Measurements from ENCODE around the gene PSAP.

Gene PSAP

DNA sequence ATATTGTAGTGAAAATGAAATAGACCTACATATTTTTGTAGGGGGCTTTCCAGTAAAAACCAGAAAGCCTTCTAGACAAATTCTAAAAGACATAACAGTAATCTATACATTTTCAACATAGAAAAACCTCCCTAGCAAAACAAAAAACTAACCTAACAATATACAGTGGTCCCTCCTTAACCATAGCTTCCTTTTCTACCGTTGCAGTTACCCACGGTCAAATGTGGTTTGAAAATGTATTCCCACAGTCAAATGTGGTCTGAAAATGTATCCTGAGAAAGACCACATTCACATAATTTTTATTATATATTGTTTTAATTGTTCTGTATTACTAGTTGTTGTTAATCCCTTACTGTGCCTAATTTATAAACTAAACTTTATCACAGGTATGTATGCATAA is 6.4 kb downstream of the PSAP start:
- no peak for DNase-seq (ENCODE audit: low read depth)

DNA sequence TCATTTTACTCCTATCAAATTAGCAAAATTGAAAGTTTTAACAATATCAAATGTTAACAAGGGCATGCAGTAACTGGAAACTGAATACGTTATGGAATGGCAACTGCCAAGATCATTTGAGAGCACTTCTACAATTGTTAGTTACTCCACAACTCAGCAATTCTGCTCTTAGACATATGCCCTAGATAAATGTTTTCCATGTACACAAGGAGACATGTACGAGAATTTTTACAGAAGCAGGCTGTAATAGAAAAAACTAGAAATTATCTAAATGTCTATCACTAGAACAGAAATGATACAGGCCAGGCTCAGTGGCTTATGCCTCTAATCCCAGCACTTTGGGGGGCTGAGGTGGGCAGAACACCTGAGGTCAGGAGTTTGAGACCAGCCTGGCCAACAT is 7.0 kb downstream of the PSAP start:
- DNase-seq (ENCODE audit: low read depth) = no peak

DNA sequence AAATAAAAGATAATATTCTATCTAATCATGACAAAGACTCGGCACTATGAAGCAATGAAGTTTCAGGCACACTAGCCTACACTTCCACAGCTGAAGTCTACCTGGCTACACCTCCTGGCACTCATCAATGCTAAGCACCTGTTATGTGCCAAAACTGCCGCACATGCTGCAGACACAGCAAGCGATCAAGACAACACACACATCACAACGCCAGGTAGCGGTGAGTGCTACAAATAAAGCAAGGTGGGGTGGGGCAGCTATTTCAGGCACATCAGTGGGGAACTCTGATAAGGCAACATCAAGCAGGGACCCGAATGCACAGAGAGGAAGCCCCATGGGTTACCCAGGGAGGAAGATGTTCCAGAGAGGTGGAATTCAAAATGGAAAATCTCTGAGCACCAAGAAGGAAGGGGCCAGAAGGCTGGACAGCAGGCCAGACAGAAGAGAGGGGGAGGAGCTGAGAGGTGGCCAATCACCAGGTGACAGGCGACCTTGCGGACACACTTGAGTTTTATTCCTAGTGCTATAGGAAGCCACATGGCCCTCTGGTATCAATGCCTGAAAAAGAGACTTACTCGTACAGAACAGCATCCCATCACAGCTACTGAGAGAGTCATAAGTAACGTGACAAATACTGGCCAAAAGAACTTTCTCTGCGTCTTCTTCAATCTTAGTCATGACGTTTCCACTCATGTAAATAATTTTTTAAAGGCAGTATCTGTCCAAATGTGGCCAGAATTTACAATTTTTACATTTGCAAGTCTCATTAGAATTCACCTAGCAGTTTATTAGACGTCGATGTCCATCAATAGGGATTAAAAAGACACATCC is 8.0 kb downstream of the PSAP start:
- DNase-seq (ENCODE audit: low read depth) = no peak

DNA sequence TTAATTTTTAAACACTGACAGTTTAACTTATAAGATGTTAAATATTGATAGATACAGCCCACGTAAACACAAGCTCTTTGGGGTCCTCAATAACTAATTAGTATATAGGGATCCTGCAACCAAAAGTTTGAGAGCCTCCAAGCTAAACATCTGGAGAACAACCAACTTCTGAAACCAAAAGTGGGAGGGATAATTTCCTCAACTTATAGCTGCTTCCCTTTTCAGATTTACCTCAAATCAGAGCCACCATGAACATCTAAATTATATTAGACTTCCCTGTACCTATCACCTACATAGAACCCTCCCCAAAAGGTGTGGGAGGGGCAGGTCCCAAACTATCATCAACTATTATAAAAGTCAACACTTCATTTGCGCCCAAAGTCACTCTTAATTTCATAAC is 8.6 kb downstream of the PSAP start:
- DNase-seq (ENCODE audit: low read depth) = no peak

DNA sequence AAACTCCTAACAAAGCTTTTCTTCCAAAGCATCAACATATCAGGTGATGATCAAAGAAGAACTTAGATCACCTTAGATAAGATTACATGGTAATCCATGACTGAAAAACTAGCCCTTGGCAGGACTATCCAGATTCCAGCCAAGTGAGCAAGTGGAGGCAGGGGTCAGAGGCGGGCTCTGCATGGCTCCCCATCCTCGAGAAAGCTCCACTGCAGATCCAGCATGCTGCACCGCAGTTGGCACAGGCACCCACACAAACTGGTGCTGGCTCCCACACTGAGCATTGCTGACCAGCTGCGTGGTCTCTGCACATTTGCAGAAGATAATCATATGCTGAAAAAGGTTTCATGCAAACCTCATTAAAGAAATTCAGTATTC is 10.1 kb downstream of the PSAP start:
- no peak for DNase-seq (ENCODE audit: low read depth)

DNA sequence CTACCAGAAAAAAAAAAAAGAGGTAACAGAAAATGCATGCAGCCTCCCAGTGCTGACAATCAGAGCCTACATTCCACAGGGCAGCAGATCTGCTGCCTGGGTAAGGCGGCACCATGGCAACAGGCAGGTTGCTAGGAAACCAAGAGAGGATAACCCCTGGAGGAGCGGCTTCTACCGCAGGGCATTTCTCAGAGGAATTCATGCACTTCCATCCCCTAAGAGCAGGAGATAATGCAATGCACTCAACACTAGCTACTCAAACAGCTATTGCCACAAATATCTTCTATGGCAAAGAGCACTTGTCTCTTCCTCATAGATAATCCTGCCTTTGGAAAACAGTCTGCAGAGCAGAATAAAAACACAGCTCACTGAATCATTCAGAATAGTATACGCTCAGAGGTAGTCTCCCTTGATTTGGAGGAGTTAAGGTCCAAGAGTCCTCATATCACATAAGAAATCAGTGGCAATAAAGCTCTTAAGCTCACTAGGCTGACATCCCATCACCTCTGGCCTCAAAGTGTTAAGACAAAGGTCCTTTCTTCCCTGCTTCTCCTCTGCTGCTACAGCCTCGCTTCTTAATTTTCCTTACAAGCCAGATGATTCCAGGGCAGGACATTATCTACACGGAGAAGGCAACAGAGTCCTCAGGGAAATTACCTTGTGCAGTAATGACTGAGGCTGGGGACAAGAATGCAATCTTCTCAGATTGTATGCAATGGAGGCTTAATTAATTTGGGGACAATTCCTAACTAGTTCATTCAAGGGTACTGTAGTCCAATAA is 10.7 kb downstream of the PSAP start:
- no peak for DNase-seq (ENCODE audit: low read depth)

DNA sequence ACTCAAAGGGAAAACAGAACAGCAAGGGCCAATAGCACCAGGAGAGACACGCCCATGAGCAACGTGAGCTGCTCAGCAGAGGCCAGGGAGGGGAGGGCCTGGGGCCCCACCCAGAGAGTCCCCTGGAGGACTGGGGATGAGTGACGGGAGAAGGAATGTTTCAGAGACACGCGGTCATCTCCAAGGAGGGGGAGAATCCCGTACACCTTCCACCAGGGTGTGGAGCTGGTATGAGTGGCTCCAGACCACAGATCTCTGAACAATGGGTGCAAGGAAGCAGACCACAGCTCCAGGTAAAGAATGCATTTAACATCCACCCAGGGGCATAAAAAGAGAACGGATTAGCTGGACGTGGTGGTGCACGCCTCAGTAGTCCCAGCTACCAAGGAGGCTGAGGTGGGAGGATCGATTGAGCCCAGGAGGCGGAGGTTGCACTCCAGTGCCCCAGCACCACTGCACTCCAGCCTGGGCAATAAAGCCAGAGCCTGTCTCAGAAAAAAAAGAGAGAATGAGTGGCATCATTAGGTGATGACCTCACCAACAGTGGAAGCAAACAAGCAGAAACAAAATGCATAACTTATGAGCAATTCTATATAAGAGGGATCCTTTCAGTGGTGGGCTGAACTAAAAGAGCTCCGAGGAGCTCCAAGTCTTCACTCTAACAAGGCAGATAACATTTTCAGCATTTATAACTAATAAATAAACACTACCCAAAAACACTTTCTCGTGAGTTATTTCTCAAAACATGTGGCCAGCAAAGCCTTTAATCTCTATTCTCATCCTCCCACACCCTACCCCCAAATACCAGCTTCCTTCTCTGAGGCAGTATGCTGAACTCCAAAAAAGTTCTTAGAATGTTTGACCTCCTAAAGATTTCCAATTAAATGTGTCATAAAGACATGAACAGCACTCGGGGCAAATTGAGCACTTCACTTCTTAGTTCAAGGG is 12.5 kb downstream of the PSAP start:
- no peak for DNase-seq (ENCODE audit: low read depth)

DNA sequence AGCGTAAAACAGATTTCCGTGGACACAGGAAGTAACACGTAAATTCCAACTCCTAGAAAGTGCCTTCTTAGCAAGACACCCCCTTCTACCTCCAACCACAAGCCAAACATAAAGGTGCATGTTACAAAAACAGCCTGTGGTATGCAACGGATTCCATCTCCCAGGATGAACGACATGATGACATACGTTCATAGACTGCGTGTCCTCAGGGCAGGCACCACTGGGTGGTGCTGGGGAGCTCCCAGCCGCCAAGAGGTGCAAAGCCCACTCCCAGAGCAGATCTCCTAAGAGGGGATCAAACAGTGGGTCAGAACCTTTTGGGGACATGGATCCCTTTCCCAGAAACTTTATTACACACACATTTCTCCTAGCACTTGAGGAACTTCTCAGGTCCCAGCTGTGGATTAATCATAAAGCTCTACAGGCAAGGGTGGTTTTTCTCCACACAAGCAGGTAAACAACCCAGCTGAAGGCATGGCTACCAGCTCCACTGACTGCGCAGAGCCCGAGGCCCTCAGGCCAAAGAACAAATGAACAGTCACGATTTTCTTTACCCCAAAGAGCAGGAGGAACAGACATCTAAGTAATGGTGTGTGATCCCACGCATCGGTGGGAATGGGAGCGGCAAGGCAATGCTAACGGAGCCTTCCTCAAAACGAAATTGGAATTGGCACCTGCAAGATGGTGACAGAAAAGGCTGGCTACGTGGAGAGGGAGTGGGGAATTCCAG is 13.8 kb downstream of the PSAP start:
- no peak for DNase-seq (ENCODE audit: low read depth)

DNA sequence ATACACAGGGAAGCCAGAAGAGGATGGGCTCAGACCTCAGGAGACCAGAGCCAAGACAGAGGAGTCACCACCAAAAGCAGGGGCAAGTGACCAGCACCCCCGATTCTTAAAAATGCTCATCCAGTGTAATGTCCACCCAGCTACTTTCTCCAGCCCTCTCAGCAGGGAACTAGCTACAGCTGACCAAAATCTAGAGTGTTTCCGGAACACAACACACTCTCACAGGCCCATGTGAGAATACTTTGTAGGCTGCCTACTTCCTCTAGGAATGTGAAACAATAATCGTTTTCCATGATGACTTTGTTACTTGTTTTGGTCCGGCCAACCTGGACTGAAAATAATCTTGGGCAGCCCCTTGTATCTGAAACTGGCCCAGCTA is 14.5 kb downstream of the PSAP start:
- no peak for DNase-seq (ENCODE audit: low read depth)

DNA sequence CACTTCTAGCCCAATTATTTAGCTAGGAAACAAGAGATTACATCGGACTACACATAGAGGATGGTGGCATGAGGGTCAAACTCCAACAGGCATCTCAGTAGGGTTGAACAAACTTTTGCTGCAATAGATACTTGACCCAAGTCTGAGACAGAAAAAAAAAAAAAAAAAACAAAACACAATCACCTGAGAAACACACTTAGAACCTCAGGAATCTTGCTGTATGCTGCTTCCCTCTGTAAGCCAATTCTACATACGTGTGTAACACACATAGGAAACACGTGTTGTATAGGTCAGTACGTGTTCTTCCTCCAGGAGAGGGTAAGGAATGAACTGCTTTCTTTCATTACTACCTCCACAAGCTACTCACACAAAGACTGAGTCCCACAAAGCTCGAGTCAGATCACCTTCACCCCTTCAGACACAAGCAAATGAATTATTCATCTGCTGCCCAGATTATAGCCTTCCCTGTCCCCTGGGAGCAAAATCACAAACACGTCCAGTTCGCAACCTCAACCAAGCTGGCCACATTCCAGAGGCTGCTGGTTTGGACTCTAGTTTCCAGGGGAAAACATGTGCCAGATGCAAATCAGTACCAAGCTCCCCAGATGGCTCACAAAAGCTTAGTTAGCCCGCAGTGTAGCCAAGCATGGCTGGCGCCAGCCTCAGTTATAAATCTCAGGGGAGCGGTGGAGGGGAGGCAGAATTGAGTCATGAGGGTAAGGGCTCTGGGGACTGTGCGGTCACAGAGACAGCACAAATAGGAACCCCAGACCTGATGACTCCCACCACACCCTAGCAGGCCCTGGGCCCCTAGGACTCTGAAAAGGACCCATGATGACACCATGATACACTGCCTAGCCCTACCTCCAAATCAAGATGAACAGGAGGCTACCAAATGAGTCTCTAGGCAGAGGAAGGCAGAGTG is 15.1 kb downstream of the PSAP start:
- DNase-seq (ENCODE audit: low read depth) = no peak

DNA sequence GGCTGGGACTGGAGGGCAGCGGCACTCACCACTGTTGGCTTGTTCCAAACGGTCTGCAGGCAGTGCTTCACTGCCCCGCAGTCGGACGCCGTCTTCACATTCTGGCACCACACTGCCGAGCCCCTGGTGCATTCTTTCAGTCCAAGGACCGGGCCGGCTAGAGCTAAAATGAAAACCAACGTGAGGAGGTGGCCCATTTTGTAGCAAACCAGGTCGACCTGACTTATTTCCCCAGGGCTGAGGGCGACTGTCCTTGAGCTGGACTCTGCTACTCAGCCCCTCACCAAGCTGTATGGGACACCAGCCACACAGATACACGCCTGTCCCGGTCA is 16.7 kb downstream of the PSAP start:
- no peak for DNase-seq (ENCODE audit: low read depth)

DNA sequence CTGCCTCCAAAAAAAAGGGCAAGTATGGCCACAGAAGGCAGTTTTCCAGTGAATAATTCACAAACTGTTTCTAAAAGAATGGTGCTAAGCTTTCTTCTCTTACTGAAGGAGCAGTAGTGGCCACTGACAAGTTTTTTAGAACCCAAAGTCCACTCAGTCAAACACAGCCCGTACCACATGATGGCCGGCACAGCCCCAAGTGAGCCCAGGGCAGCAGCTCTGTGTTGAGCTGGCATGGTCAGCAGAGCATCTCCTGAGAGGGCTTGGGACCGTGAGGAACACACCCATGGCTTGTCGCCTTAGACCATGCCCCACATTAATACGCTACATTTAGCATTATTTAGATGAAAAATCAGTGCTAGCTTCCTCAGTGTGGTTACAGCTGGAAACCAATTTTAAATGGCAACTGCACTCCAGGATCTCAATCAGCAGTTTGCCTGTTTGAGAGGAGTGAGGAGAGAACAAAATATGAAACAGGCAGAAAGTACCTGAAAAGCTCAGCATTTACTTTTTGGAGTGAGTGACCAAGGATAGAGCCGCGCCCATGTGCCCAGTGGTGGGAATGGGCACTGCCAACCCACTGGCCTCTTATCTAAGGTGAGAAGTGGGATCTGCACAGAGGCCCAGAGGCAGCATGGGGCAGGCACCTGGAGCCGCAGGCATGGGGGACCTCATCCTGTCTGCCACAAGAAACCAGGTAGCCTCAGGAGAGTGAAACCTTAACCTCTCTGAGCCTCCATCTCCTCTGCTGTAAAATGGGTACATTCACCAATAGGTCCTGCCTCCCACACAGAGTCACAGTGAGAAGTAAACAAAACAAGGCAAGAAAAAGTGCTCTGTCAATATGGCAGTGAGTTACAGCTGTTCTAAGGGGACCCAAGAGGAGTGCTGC is 17.4 kb downstream of the PSAP start:
- no peak for DNase-seq (ENCODE audit: low read depth)

DNA sequence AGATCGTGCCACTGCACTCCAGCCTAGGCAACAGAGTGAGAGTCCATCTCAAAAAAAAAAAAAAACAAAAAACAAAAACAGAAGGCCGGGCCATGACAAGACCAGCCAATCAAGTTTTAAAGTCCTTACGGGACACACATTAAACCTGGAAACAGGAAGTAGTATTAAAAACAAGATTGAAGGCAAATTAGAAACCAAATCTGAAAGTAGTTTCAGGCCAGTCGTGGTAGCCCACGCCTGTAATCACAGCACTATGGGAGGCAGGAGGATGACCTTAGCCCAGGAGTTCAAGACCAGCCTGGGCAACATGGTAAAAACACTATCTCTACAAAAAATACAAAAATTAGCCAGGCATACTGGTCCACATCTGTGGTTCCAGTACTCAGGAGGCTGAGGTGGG is 18.1 kb downstream of the PSAP start:
- no peak for DNase-seq (ENCODE audit: low read depth)

DNA sequence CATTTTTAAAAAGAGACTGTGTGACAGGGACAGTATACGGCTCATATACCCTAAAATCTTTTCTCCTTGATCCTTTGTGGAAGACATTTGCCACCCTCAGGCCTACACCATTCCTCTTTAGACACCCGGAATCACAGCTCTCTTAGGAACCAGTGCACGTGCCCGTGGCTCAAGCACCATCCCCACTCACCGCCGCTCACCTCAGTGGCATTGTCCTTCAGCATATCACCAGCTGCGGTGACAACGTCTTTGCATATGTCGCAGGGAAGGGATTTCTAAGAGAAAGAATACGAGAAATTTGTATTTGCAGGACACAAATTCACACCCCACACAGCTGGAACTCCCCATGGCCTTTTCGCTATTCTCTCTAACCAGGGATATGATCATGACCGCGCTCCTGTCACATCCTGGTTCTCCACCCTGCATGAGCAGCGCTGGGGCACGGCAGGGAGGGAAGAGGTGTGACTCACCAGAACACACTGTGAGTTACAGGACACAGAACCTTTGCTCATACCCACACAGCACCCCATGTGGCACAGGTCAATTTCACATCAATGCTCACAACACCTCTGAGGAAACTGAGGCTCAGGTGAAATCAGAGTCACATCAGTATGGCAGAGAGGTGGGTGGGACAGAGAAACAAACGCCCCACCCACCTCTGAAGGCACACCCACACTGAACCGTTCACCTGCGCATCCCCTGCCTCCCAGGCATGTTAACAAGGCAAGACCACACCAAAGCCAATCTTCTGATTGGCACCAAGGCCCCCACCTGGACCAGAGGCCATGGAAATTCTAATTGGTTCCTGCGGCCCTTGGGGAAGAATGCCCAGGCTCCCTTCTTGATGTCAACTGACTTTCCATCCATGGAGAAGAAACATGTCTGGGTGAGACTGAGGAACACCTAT is 19.2 kb downstream of the PSAP start:
- no peak for DNase-seq (ENCODE audit: low read depth)

DNA sequence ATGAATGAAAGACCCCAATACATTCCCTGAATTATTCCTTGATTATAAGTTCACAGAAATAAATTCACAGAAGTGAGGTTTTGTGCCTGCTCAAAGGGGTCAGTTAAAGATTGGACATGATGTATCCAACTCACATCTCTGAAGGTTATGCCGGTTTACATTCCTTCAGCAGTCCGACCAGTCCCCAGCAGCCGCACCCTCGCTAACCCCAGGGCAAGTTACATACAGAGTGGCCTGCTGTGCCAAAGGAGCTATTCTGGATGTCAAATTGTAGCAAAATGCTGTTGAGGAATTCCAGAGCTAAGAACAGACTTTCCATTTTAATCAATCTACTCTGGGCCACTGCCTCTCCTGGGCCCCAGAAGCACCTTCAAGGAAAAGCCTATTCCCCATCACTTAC is 20.3 kb downstream of the PSAP start:
- no peak for DNase-seq (ENCODE audit: low read depth)

DNA sequence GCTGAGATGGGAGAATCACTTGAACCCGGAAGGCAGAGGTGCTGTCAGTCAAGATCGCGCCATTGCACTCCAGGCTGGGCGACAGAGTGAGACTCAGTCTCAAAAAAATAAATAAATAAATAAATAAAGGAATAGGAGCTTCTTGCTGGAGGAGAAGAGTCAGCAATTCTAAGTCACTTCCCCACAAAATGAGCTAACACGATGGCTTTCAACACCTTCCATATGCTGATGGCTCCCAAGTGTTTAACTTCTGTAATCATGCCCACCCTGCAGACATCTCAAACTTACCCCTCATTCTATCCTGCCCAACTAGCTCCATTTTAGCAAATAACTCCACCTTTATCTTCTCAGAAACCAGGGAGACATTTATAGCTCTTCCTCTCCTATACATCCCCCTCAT is 21.2 kb downstream of the PSAP start:
- no peak for DNase-seq (ENCODE audit: low read depth)

DNA sequence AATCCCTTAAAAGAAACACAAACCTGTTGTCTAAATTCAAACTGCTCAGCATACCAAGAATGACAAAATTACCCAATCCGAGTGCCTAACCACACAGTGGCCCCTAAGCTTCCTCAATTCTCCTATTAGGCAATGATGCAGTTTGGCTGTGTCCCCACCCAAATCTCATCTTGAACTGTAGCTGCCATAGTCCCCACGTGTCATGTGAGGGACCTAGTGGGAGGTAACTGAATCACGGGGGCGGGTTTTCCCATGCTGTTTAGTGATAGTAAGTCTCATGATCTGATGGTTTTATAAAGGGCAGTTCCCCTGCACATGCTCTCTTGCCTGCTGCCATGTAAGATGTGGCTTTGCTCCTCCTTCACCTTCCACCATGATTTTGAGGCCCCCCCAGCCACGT is 21.9 kb downstream of the PSAP start:
- no peak for DNase-seq (ENCODE audit: low read depth)

DNA sequence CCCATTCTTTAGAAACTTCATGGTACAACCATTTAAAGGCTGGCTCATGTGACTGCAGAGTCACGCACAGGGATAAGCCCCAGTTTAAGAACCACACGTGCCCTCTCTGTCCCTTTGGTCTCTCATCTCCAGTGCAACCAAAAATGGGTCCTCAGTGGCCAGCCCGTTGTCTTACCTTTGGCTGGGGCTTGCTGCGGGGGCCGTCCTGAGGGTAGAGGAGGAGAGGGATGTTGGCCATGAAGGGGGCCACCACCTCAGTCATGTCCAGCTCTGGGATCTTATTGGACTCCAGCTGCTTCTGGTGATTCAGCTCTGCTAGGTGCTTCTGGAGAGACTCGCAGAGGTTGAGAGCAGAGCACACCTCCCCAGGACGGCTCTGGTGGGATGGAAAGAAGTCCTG is 22.3 kb downstream of the PSAP start:
- no peak for DNase-seq (ENCODE audit: low read depth)

DNA sequence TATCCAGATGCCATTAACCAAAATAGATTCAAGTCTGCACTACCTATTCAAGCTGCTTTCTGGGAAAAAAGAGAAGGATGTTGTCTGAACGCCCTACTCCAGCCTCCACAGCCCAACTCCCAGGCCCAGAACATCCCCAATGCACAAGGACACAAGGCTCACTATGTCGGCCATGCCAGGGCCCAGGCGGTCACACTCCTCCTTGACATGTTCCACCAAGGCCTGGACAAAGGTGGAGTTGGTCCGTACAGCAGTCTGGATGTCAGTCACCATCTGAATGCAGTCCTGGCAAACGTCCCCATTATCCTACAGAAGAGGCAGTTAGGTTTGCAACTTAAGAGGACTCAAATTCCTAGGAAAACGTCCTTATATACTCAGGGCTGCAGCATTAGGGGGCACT is 23.2 kb downstream of the PSAP start:
- DNase-seq (ENCODE audit: low read depth) = no peak

Measured in stimulated activated CD8-positive, alpha-beta memory T cell treated with anti-CD3 and anti-CD28 coated beads, Interleukin-15, amount 100 ng/mL, for 24 hours (primary cell).